ENCODE results near the gene TMEM223. TPM values are rescaled to one million over a fixed set of nuclear protein-coding genes. Genes with fewer than 3 reads are reported as not detected.
"Not testable (repeated sequence)": the region's sequence is repeated elsewhere in the genome, so short reads cannot be mapped to it uniquely, and the experiment has no call there.

The TMEM223 gene
- total RNA-seq, 3 donors from 2014 or later: 12.8 to 16.6 (median 14.8) TPM

GRCh38 chr11:62771144-62772021 is 20.4 kb downstream of the TMEM223 start, which contains the start of gene TAF6L:
TSS of gene TAF6L (plus strand) at chr11:62771396. CDS start at chr11:62775784, 4,388 bp downstream.
- DNase-seq: peak; percentile 97 to 99 (median 98)
- peak; percentile 96 for ATAC-seq
- H3K4me1 ChIP-seq (ENCODE audit: low read depth): peaks cover 7% of the 10 kb centered on the region
- intact Hi-C loops (cut with DNase I, micrococcal nuclease): no loop called here
- H3K9me3 ChIP-seq: no peaks in the 10 kb centered on the region
- no peaks in the 10 kb centered on the region for H3K36me3 ChIP-seq (ENCODE audit: low read depth)
- peak within 1 kb of the TSS; percentile 36 for H3K4me3 ChIP-seq
- no peak for TF ChIP-seq CTCF (IDR thresholded peaks at IDR 0.05)

GRCh38 chr11:62770778-62771143 is 21.0 kb downstream of the TMEM223 start:
- peak; percentile 11 for ATAC-seq
- no peak for TF ChIP-seq CTCF (IDR thresholded peaks at IDR 0.05)

GRCh38 chr11:62760867-62761227 is 31.0 kb downstream of the TMEM223 start:
- peak; percentile 21 to 58 (median 49) for DNase-seq
- H3K9me3 ChIP-seq; H3K36me3 ChIP-seq (ENCODE audit: low read depth); ATAC-seq; intact Hi-C loops (cut with DNase I, micrococcal nuclease): not testable (repeated sequence)
- Histone ChIP-seq H3K4me1 (ENCODE audit: low read depth) (peaks cover 11% of the 10 kb centered on the region), H3K4me3 (peak overlapping the region; percentile 27)

More at GRCh38 chr11:62770778-62771143, 21.0 kb downstream of the TMEM223 start:
- Histone ChIP-seq H3K4me1 (ENCODE audit: low read depth) (peaks cover 7% of the 10 kb centered on the region), H3K36me3 (ENCODE audit: low read depth) (no peaks in the 10 kb centered on the region), H3K4me3 (peak overlapping the region; percentile 36), H3K9me3 (no peaks in the 10 kb centered on the region)
- intact Hi-C loops (cut with DNase I, micrococcal nuclease): no loop called here
- peak; percentile 38 to 52 (median 51) for DNase-seq

- DNase-seq: no peak
- peaks cover 18% of the 10 kb centered on the region for H3K4me1 ChIP-seq (ENCODE audit: low read depth)
- ATAC-seq: no peak
- intact Hi-C loops (cut with DNase I, micrococcal nuclease): no loop called here
- no peak for TF ChIP-seq CTCF (IDR thresholded peaks at IDR 0.05)
- no peaks in the 10 kb centered on the region for H3K9me3 ChIP-seq
- H3K36me3 ChIP-seq (ENCODE audit: low read depth): no peaks in the 10 kb centered on the region
- H3K4me3 ChIP-seq: no peak overlapping the region
Observed at GRCh38 chr11:62757846-62758788, 33.7 kb downstream of the TMEM223 start.

- no peaks in the 10 kb centered on the region for H3K36me3 ChIP-seq (ENCODE audit: low read depth)
- intact Hi-C loops (cut with DNase I, micrococcal nuclease): no loop called here
- no peak for ATAC-seq
- DNase-seq: no peak
- H3K4me1 ChIP-seq (ENCODE audit: low read depth): peaks cover 13% of the 10 kb centered on the region
- no peaks in the 10 kb centered on the region for H3K9me3 ChIP-seq
- no peak overlapping the region for H3K4me3 ChIP-seq
- no peak for TF ChIP-seq CTCF (IDR thresholded peaks at IDR 0.05)
Observed at GRCh38 chr11:62755086-62755615, 36.7 kb downstream of the TMEM223 start.
